Osteoblast (primary cell): ENCODE data around the gene C19orf44. TPM values are rescaled to one million over a fixed set of nuclear protein-coding genes. Genes with fewer than 3 reads are reported as not detected.
"Not testable (repeated sequence)": the region's sequence is repeated elsewhere in the genome, so short reads cannot be mapped to it uniquely, and the experiment has no call there.

Source experiments
- DNase-seq: peaks from one replicate; pipeline ENCODE4 v3.0.0; 2011; ENCODE audit warnings: low spot score, mixed read lengths; ENCODE audit not compliant: insufficient read length; ENCODE audit errors: missing footprints
- H2AFZ ChIP-seq: 2 replicates; pipeline ENCODE4 v1.6.0; 2011; ENCODE audit warnings: mild to moderate bottlenecking, low read length
- H3K27ac ChIP-seq: 2 replicates; pipeline ENCODE4 v1.5.1; 2011; ENCODE audit warnings: mild to moderate bottlenecking, low read depth, low read length, moderate library complexity
- H3K27me3 ChIP-seq: 2 replicates; pipeline ENCODE4 v1.6.0; 2012; ENCODE audit warnings: mild to moderate bottlenecking, control low read depth, inconsistent platforms, low read length, moderate library complexity; ENCODE audit not compliant: insufficient read depth
- H3K36me3 ChIP-seq: 2 replicates; pipeline ENCODE4 v1.5.1; 2011; ENCODE audit warnings: mild to moderate bottlenecking, low read length, control low read depth, moderate library complexity; ENCODE audit not compliant: insufficient read depth
- H3K4me1 ChIP-seq: 2 replicates; pipeline ENCODE4 v1.5.1; 2011; ENCODE audit warnings: mild to moderate bottlenecking, low read length, control low read depth, moderate library complexity; ENCODE audit not compliant: insufficient read depth
- H3K4me2 ChIP-seq: 2 replicates; pipeline ENCODE4 v1.6.0; 2011; ENCODE audit warnings: mild to moderate bottlenecking, low read length; ENCODE audit not compliant: insufficient read depth
- H3K4me3 ChIP-seq: fragments of 200-600 bp; sonication (generic); 3 replicates; pipeline ENCODE4 v1.5.1; 2012; ENCODE audit warnings: mild to moderate bottlenecking, low read length, inconsistent platforms; ENCODE audit not compliant: insufficient read depth
- H3K79me2 ChIP-seq: 2 replicates; pipeline ENCODE4 v1.6.0; 2012; ENCODE audit warnings: mild to moderate bottlenecking, low read length, control low read depth, inconsistent platforms; ENCODE audit not compliant: insufficient read depth
- H3K9me3 ChIP-seq: 2 replicates; pipeline ENCODE4 v1.5.1; 2011; ENCODE audit warnings: low read depth, low read length, control low read depth
- H4K20me1 ChIP-seq: 2 replicates; pipeline ENCODE4 v1.6.0; 2012; ENCODE audit warnings: mild to moderate bottlenecking, low read length, control low read depth; ENCODE audit not compliant: insufficient read depth
- total RNA-seq: library from RNA; depleted of rRNA; stranded (reverse); fragments of >200 nt; gene quantifications from 2 replicates; pipeline ENCODE4 v1.2.3, GENCODE V29; 2012
- TF ChIP-seq, protein P1 (sequence below): IDR thresholded peaks from 2 replicates; pipeline ENCODE4 v1.5.1; 2011; ENCODE audit warnings: mild to moderate bottlenecking, low read depth, low read length, moderate library complexity; ENCODE audit errors: extremely low read depth

Gene C19orf44
- total RNA-seq, 1 donor, result 7.2 TPM

DNA sequence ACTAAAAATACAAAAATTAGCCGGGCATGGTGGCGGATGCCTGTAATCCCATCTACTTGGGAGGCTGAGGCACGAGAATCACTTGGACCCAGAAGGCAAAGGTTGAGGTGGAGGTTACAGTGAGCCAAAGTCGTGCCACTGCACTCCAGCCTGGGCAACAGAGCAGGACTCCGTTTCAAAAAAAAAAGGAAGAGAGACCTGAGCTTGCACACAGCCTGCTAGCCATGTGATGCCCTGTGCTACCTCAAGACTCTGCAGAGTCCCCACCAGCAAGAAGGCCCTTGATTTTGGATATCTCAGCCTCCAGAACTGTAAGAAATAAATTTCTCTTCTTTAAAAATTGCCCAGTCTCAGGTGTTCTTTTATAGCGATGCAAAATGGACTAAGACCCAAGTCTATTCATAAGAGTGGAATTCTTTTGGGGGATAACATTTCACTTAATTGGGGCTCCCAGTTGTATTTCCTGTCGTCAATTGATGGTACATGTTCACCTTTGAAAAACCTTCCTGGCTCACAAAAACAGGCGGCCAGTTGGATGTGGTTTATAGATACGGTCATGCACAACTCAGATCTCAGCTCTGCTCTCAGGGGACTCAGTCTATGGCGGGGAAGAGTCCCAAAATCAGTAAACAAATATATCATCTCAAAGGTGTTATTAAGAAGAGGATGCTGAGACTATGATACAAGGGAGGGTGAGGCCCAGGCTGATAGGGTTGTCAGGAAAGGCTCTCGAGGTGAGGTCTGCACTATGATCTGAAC, 48.5 kb downstream of the C19orf44 start:
- Histone ChIP-seq H3K27ac (no peak overlapping the region), H3K36me3 (peaks cover 7% of the 10 kb centered on the region), H3K4me1 (peaks cover 9% of the 10 kb centered on the region), H2AFZ (no peak overlapping the region), H3K79me2 (peaks cover 56% of the 10 kb centered on the region), H3K9me3 (no peaks in the 10 kb centered on the region), H3K4me3 (no peak overlapping the region), H4K20me1 (peaks cover 17% of the 10 kb centered on the region), H3K4me2 (no peak overlapping the region), H3K27me3 (no peaks in the 10 kb centered on the region)
- no peak for DNase-seq
- TF ChIP-seq, protein P1, sequence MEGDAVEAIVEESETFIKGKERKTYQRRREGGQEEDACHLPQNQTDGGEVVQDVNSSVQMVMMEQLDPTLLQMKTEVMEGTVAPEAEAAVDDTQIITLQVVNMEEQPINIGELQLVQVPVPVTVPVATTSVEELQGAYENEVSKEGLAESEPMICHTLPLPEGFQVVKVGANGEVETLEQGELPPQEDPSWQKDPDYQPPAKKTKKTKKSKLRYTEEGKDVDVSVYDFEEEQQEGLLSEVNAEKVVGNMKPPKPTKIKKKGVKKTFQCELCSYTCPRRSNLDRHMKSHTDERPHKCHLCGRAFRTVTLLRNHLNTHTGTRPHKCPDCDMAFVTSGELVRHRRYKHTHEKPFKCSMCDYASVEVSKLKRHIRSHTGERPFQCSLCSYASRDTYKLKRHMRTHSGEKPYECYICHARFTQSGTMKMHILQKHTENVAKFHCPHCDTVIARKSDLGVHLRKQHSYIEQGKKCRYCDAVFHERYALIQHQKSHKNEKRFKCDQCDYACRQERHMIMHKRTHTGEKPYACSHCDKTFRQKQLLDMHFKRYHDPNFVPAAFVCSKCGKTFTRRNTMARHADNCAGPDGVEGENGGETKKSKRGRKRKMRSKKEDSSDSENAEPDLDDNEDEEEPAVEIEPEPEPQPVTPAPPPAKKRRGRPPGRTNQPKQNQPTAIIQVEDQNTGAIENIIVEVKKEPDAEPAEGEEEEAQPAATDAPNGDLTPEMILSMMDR, result no peak

DNA sequence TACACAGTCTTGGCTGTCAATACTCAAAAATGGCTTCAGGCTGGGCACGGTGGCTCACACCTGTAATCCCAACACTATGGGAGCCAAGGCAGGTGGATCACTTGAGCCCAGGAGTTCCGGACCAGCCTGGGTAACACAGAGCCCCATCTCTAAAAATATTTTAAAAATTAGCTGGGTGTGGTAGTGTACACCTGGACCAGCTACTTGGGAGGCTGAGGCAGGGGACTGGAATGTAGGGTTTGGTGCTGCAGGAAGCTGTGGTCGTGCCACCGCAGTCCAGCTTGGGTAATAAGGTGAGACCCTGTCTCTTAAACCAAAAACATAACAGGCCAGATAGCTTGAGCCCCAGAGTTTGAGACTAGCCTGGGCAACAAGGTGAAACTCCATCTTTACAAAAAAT, 52.8 kb downstream of the C19orf44 start:
- Histone ChIP-seq H3K27me3 (no peaks in the 10 kb centered on the region), H3K4me3 (no peak overlapping the region), H4K20me1 (peaks cover 5% of the 10 kb centered on the region), H3K9me3 (no peaks in the 10 kb centered on the region), H3K4me2 (no peak overlapping the region), H3K27ac (no peak overlapping the region), H3K4me1 (no peaks in the 10 kb centered on the region), H3K36me3 (peaks cover 24% of the 10 kb centered on the region), H3K79me2 (peaks cover 17% of the 10 kb centered on the region), H2AFZ (no peak overlapping the region)
- DNase-seq, result no peak
- TF ChIP-seq, protein P1, result no peak

DNA sequence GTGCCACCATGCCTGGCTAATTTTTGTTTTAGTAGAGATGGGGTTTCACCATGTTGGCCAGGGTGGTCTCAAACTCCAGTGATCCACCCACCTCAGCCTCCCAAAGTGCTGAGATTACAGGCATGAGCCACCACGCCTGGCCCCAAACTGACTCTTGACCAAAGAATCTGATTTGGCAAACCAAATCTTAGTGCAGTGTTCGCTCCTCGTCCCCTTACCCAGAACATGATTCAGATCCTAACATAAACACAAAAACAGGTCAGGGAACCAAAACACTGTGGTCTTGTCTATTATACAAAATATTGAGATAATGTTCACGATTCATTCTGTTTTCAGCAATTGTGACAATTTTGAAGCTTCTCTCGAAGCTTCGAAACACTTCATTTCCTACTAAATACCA, 55.7 kb downstream of the C19orf44 start:
- not testable (repeated sequence) for H3K4me1 ChIP-seq, H3K27ac ChIP-seq, H3K9me3 ChIP-seq, H4K20me1 ChIP-seq, H3K4me2 ChIP-seq, H3K27me3 ChIP-seq, DNase-seq, H3K4me3 ChIP-seq, H2AFZ ChIP-seq
- H3K36me3 ChIP-seq, result peaks cover 44% of the 10 kb centered on the region
- H3K79me2 ChIP-seq, result peaks cover 11% of the 10 kb centered on the region

DNA sequence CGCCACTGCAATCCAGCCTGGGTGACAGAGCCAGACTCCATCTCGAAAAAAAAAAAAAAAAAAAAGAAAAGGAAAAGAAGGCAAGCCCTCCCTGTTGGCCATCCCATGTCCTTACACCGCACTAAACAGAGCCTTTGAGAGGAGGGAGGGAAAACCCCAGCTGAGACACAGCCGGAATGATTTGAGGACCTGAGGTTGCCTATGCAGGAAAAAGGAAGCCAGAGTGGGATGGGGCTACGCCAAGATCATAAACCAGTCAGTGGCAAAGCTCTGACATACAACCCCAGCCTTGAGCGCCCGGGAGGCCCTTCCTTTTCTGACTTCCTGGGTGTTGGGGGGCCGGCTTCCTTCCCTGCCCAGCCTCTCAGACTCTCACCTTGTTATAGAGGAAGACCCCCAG, 58.6 kb downstream of the C19orf44 start:
- peaks cover 62% of the 10 kb centered on the region for H3K36me3 ChIP-seq

More for the DNA sequence above, 58.6 kb downstream of the C19orf44 start:
- H3K27me3 ChIP-seq, result no peaks in the 10 kb centered on the region
- H3K27ac ChIP-seq, result no peak overlapping the region
- DNase-seq, result no peak
- TF ChIP-seq, protein P1, result no peak
- H3K4me1 ChIP-seq, result no peaks in the 10 kb centered on the region
- H2AFZ ChIP-seq, result no peak overlapping the region
- H3K9me3 ChIP-seq, result no peaks in the 10 kb centered on the region
- peaks cover 10% of the 10 kb centered on the region for H3K79me2 ChIP-seq
- H3K4me2 ChIP-seq, result no peak overlapping the region
- H3K4me3 ChIP-seq, result no peak overlapping the region
- H4K20me1 ChIP-seq, result peaks cover 5% of the 10 kb centered on the region
